Activated T-cell treated with anti-CD3 and anti-CD28 coated beads, Interleukin-2, amount 50 U/mL, for 72 hours (primary cell): Measurements from ENCODE around the gene EPHA1. TPM values are rescaled to one million over a fixed set of nuclear protein-coding genes. Genes with fewer than 3 reads are reported as not detected.

Source experiments
- ATAC-seq, 2 donors: fragments of 150-1000 bp; cut with Tn5 transposase; replicated peaks in 1 of 2; 2 replicates each; pipeline ENCODE4 v1.10.0; 2021; ENCODE audit warnings: moderate library complexity in 2 of 2, mild to moderate bottlenecking in 1 of 2
- DNase-seq, 2 donors: peaks; one replicate each; pipeline ENCODE4 v3.0.0; 2021 to 2022; ENCODE audit warnings: mixed read lengths in 1 of 2
- H3K27ac Mint-ChIP-seq: one replicate; pipeline ENCODE4 v1.8.0; 2022; ENCODE audit warnings: mild to moderate bottlenecking, moderate library complexity, mixed read lengths
- H3K27me3 Mint-ChIP-seq: one replicate; pipeline ENCODE4 v1.8.0; 2022; ENCODE audit warnings: low read depth, mixed read lengths
- H3K36me3 Mint-ChIP-seq, 2 donors: one replicate each; pipeline ENCODE4 v1.8.0; 2022; ENCODE audit warnings: mixed read lengths in 2 of 2, mild to moderate bottlenecking in 1 of 2; ENCODE audit not compliant: insufficient read depth in 2 of 2
- H3K4me1 Mint-ChIP-seq: one replicate; pipeline ENCODE4 v1.8.0; 2022; ENCODE audit warnings: low read depth, mixed read lengths
- H3K4me3 Mint-ChIP-seq, 2 donors: one replicate each; pipeline ENCODE4 v1.8.0; 2022; ENCODE audit warnings: mild to moderate bottlenecking in 2 of 2, mixed read lengths in 2 of 2, moderate library complexity in 2 of 2
- H3K9me3 Mint-ChIP-seq, 2 donors: one replicate each; pipeline ENCODE4 v1.8.0; 2022; ENCODE audit warnings: mixed read lengths in 2 of 2
- total RNA-seq, 2 donors: library from RNA; stranded (reverse); gene quantifications; one replicate each; pipeline ENCODE4 v1.2.3, GENCODE V29; 2022

The EPHA1 gene
- total RNA-seq, 2 donors from 2014 or later, result 2.2 to 4.2 TPM

DNA sequence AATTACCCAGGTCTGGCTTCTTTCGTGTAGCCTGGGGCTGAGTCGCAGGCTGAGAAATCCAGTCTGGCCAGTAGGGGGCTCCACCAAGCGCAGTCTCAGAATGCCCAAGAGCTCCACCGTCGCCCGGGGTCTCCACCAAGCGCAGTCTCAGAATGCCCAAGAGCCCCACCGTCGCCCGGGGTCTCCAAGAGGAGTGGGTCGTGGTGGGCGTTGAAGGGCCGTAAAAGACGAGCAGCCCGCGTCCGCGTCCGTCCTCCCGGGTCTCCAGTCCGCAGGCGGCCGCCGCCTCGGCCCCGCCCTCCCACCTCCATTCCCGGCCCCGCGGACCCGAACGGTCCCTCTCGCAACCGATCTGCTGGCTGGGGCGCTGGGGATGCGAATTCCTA is 28.4 kb downstream of the EPHA1 start:
- Mint-ChIP-seq H3K27ac (peak overlapping the region; percentile 91), H3K36me3 (no peaks in the 10 kb centered on the region), H3K4me3 (peak overlapping the region; percentile 84 to 90), H3K27me3 (no peaks in the 10 kb centered on the region), H3K4me1 (peaks cover 39% of the 10 kb centered on the region), H3K9me3 (no peaks in the 10 kb centered on the region)
- DNase-seq, result peak; percentile 86
- peak; percentile 49 to 55 for ATAC-seq

DNA sequence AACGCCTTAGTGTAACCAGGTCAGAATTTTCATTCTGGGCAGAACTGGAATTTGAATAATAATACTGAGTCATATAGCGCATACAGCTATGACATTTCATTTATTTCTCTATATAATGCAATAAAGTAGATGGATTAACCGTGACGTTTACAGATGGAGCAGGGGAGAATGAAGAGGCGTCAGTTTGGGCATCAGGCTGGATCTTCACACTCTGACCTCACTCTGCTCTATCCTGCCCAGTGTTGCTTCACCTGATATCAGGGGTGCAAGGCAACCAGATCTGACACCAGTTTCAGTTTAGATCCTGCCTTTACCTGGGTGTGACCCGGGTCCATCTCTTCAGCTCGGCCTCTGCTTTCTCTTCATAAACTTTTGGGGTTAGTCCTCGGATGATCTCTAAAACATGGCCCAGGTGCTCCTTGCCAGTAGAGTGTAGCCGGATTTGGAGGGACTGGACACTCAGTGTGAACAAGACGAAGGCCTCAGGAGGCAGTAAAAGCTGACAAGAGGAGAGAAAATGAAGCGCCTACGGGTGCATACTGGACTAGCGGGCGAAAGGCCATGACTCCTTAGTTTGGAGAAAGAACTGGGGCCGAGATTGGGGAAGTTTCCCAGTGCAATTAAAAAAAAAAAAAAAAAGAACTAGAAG is 28.9 kb downstream of the EPHA1 start:
- ATAC-seq, result peak; percentile 0 to 2
- H3K4me3 Mint-ChIP-seq, result peak overlapping the region; percentile 84 to 90
- DNase-seq, result peak in 1 of 2 donors; percentile 38
- H3K27me3 Mint-ChIP-seq, result no peaks in the 10 kb centered on the region
- no peaks in the 10 kb centered on the region for H3K36me3 Mint-ChIP-seq
- H3K27ac Mint-ChIP-seq, result peak overlapping the region; percentile 91
- peaks cover 44% of the 10 kb centered on the region for H3K4me1 Mint-ChIP-seq
- H3K9me3 Mint-ChIP-seq, result no peaks in the 10 kb centered on the region

DNA sequence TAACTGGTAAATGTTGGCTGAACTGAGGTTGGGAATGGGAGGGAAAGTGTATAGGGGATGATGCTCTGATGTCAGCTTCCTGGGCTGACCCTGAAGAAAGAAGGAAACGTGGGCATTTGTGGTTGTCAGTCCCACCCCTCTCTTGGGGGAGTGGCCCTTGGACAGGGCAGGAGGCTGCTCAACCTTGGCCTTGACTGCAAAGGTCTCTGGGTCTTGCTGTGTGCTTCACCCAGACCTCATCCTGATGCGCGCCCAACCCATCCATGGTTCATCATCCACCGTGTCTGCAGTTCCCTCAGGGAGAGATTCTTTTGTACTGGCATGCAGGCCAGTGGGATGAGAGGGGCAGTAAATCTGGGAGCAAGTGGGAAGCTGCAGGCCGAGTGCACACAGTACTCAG is 32.3 kb downstream of the EPHA1 start:
- peak overlapping the region in 1 of 2 donors; percentile 17 for H3K4me3 Mint-ChIP-seq
- H3K36me3 Mint-ChIP-seq, result no peaks in the 10 kb centered on the region
- no peak for DNase-seq
- ATAC-seq, result no peak
- peaks cover 64% of the 10 kb centered on the region for H3K4me1 Mint-ChIP-seq
- H3K27ac Mint-ChIP-seq, result peak overlapping the region; percentile 92
- no peaks in the 10 kb centered on the region for H3K27me3 Mint-ChIP-seq
- peaks cover 0 to 1% of the 10 kb centered on the region in 2 donors for H3K9me3 Mint-ChIP-seq

DNA sequence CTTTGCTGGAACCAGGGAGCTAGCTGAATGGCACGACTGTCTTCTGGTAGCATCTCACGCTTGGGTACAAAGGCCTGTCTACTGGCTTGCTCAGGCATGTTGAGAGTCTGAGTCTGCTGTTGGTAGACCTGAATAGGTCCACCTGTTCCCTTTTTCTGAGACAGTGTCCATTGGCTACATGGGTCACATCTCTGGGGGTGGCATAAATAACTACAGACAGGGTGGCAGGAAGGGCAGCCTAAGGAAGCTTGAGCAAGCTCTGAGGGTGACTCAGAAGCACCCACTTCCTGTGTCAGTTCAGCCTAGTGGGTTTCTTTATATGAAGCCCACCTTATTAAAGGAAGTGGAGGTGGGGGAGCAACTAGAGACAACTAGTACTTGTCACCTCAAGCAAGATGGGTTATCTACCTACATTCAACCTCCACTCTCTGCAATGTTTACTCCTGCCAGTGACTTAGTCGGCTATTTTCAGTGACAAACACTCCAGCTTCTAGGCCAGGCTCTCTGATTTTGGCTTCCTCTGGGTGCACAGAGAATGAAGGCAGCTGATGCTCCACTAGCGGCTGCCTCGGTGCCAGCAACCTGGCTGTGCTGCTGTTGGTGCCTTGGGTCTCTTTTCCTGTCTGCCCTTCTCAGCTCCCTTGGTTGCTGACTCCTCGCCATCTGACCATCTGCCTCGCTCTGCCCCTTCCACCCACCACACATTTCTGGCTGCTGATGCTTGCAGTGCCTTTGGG is 33.2 kb downstream of the EPHA1 start:
- Mint-ChIP-seq H3K27ac (peak overlapping the region; percentile 92), H3K9me3 (peaks cover 0 to 1% of the 10 kb centered on the region in 2 donors), H3K36me3 (no peaks in the 10 kb centered on the region), H3K4me3 (peak overlapping the region; percentile 60 to 65), H3K27me3 (no peaks in the 10 kb centered on the region), H3K4me1 (peaks cover 64% of the 10 kb centered on the region)
- ATAC-seq (peak; percentile 68 to 69), DNase-seq (peak; percentile 50 to 55)

DNA sequence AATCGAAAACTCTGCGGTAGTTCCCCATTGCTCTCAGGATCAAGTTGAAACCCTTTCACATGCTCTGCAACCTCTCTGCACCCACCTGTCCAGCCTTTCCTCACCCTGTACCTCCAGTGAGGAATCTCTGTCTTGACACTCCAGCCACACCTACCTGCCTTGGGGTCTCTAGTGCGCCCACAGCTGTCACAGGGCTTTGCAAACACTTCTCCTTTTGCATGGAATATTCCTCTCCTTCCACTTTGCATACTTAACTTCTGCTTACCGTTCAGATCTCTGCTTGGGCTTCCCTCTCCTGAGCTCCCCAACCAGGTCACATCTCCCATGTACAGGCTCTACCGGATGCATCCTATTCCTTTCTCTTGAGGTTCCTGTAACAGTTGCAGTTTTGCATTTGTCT is 34.1 kb downstream of the EPHA1 start:
- Mint-ChIP-seq H3K27me3 (no peaks in the 10 kb centered on the region), H3K27ac (peak overlapping the region; percentile 92), H3K9me3 (peaks cover 0 to 1% of the 10 kb centered on the region in 2 donors), H3K4me1 (peaks cover 64% of the 10 kb centered on the region), H3K36me3 (no peaks in the 10 kb centered on the region), H3K4me3 (no peak overlapping the region)
- ATAC-seq (no peak), DNase-seq (no peak)

DNA sequence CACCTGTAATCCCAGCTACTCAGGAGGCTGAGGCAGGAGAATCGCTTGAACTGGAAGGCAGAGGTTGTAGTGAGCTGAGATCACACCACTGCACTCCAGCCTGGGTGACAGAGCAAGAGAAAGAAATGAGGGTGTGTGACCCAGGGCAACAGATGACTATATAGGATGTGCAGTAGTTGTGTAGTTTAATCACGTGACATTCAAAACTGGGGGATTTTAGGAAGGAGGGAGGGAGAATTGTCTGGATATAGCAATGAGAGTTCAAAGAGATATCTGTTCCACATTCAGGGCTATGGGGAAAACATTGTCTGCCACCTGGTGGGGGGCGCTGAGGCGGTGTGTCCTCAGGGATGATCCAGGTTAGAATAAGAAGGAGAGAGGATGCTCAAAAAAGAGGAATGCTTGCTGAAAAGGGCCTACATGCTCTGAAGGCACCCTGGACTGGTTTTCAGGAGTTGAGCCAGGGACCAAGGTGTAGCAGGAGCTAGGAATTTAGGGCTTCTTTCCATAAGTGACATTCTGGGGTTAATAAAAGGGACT is 35.3 kb downstream of the EPHA1 start:
- H3K9me3 Mint-ChIP-seq, result peaks cover 0 to 1% of the 10 kb centered on the region in 2 donors
- no peaks in the 10 kb centered on the region for H3K36me3 Mint-ChIP-seq
- no peak for DNase-seq
- H3K4me1 Mint-ChIP-seq, result peaks cover 52% of the 10 kb centered on the region
- H3K27ac Mint-ChIP-seq, result peak overlapping the region; percentile 34
- H3K27me3 Mint-ChIP-seq, result no peaks in the 10 kb centered on the region
- no peak overlapping the region for H3K4me3 Mint-ChIP-seq
- no peak for ATAC-seq

DNA sequence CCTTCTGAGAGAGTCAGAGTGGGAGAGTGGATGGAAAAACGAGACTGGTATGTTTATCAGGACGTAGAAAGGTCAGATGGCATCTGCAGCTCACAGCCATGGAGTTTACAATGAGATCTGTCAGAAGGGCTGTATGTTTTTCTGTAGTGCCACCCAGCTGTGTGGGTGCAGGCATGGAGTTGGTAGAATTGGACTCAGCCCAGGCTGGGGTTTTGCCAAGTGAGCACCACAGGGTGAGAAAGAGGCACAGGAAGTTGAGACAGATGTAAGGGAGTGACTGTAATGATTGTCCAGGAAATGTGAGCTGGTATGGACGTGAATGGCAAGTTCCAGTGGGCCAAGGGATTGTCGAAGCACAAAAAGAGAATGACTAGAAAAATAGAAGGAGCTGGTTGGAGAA is 36.6 kb downstream of the EPHA1 start:
- Mint-ChIP-seq H3K27ac (peak overlapping the region; percentile 3), H3K4me1 (peaks cover 43% of the 10 kb centered on the region), H3K4me3 (peak overlapping the region in 1 of 2 donors; percentile 8)

DNA sequence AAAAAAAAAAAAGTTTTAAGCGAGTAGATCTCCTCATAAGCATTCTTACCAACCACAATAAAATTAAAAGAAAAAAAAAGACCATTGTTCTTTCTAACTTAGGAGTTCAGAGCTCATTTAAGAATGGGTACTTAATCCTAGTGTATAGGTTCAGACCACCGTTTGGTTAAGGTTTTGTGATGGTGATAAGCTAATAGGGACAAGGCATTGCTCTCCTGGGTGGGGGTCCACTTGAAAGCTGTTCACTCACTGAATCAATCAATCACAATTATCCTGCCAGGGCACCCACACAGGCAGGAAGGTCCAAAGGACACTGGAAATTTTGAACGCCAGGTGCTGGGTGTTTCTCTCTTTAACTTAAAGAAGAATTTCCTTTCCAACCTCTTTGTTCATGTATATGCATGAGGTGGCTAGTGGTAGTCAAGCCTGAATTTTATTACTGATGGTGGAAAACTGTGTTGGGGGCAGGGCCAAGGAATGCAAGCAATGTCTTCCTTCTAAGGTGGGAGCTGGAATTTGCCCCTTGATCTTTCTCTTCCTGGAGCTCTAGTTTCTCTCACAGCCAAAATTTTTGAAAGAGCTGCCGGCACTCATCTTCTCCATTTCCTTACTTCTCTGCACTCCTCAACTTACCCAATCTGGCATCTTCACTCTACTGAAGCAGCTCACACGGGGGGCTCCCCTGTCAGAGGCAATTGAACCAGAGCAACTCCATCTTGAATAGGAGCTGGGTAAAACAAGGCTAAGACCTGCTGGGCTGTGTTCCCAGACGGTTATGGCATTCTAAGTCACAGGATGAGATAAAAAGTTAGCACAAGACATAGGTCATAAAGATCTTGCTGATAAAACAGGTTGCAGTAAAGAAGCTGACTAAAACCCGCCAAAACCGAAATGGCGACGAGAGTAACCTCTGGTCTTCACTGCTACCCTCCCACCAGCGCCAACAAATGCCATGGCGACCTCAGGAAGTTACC is 38.7 kb downstream of the EPHA1 start:
- H3K27ac Mint-ChIP-seq, result no peak overlapping the region
- DNase-seq (peak in 1 of 2 donors; percentile 15), ATAC-seq (no peak)
- peaks cover 22% of the 10 kb centered on the region for H3K4me1 Mint-ChIP-seq
- H3K9me3 Mint-ChIP-seq, result peaks cover 0 to 1% of the 10 kb centered on the region in 2 donors
- H3K27me3 Mint-ChIP-seq, result peaks cover 5% of the 10 kb centered on the region
- H3K4me3 Mint-ChIP-seq, result no peak overlapping the region
- no peaks in the 10 kb centered on the region for H3K36me3 Mint-ChIP-seq

More for the DNA sequence above, 36.6 kb downstream of the EPHA1 start:
- ATAC-seq (peak; percentile 67 to 78), DNase-seq (peak; percentile 49 to 72)
- peaks cover 0 to 1% of the 10 kb centered on the region in 2 donors for H3K9me3 Mint-ChIP-seq
- no peaks in the 10 kb centered on the region for H3K27me3 Mint-ChIP-seq
- no peaks in the 10 kb centered on the region for H3K36me3 Mint-ChIP-seq

DNA sequence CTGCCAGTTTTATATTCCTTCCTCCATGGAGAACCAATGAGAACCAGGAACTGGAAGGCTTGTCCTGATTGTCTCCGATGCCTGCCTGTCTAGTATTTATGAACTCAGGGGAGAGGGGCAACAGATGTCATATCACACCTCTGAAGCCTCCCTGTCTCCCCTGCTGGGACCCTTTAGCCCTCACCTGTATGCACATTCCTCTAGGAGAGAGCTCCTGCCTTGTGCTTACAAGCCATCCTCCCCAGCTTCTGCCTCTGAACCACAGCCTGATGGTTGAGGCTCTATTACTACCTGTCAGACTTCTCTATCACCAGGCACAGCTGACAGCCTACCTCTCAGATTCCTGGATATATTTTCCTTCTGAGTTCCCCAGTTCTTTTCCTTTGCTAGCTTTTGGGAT is 40.3 kb downstream of the EPHA1 start:
- no peak overlapping the region for H3K4me3 Mint-ChIP-seq
- peaks cover 14% of the 10 kb centered on the region for H3K4me1 Mint-ChIP-seq
- DNase-seq, result no peak
- ATAC-seq, result no peak
- H3K27ac Mint-ChIP-seq, result no peak overlapping the region
- peaks cover 0 to 1% of the 10 kb centered on the region in 2 donors for H3K9me3 Mint-ChIP-seq
- no peaks in the 10 kb centered on the region for H3K36me3 Mint-ChIP-seq
- peaks cover 21% of the 10 kb centered on the region for H3K27me3 Mint-ChIP-seq

DNA sequence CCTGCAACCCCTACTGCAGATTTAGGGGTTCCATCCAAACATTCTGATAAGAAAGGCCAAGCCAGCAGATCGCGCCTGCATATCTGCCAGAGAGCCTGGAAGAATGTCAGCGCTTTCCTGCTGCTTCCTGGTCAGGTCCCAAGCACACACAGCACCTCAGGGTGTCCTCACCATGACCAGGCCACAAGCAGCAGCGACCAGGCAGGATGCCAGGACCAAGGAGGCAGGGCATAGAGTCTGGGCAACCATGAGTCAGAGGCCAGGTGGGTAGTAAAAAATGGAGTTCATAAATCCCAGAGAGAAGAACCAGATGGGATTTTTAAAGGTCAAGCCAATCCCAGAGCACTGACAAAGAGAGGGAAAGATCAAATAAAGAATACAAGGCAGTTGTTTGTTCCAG is 40.7 kb downstream of the EPHA1 start:
- H3K4me1 Mint-ChIP-seq, result peaks cover 17% of the 10 kb centered on the region
- H3K4me3 Mint-ChIP-seq, result no peak overlapping the region
- no peak overlapping the region for H3K27ac Mint-ChIP-seq
- ATAC-seq (no peak), DNase-seq (no peak)
- no peaks in the 10 kb centered on the region for H3K36me3 Mint-ChIP-seq
- H3K27me3 Mint-ChIP-seq, result peaks cover 25% of the 10 kb centered on the region
- peaks cover 0 to 1% of the 10 kb centered on the region in 2 donors for H3K9me3 Mint-ChIP-seq

DNA sequence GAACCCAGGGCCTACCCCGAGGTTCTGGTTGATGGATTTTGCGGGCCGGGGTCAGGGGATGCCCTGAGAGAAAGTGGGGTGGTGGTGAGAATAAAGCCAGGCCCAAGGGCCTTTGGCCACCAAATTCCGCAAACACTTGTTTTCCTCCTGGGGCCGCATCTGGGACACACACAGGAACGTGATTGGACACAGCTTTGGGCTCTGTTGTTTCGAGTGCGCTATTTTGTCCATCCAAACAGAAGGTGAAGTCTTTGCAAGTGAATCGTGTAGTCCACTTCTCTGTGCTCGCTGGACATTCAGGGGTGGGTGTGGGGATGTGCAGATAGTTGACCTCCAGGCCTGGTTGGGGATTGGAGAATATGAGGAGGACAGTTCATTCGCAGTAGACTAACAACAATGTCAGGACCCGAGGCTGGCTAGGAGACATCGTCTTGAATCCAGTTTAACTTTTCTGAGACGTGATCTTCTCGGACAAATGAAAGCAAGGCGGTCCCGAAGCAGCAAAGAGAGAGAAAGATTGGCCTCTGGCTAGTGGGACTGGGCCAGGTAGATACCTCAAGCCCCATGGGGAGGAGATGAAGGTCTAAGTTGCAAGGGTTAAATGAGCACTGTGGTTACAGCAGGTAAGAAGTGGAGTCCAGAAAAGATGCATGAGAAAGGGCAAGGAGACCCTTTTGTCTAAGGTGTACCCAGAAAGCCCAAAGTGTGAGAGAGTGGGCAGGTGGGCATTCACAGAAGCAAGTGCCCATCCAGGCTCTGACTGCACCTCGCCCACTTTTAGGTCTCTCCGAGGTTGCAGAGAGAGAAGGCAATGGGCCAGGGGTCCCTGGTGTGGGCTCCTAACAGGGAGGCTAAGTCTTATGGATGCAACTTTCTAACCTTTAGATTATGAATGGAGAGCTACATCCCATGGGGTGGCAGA is 45.4 kb downstream of the EPHA1 start:
- Mint-ChIP-seq H3K4me1 (peaks cover 13% of the 10 kb centered on the region), H3K9me3 (no peaks in the 10 kb centered on the region), H3K36me3 (peaks cover 2 to 4% of the 10 kb centered on the region in 2 donors), H3K27me3 (peaks cover 45% of the 10 kb centered on the region), H3K4me3 (peak overlapping the region; percentile 44 to 69), H3K27ac (no peak overlapping the region)
- ATAC-seq (no peak), DNase-seq (no peak)
